GM19193 (cell line): Measurements from ENCODE around the gene MYNN.
A peak's percentile ranks its signal among the peaks of the same experiment; 100 is the strongest.

Source experiments
- POLR2A ChIP-seq: IDR thresholded peaks from 4 replicates; pipeline ENCODE4 v1.6.1; 2011; ENCODE audit not compliant: insufficient read depth, insufficient read length; ENCODE audit errors: extremely low read depth

MYNN gene

GRCh38 chr3:169811631-169812331 is 38.6 kb downstream of the MYNN start:
- no peak for TF ChIP-seq POLR2A

- TF ChIP-seq POLR2A, result peak; percentile 10
Measured at GRCh38 chr3:169812332-169813235, 39.4 kb downstream of the MYNN start, which contains the start of the genes LRRC34 and LRRIQ4. TSS of gene LRRC34 (minus strand) at chr3:169812904. CDS start at chr3:169812548, 356 bp downstream. TSS of gene LRRIQ4 (plus strand) at chr3:169812870. CDS start at chr3:169821922, 9,052 bp downstream.

GRCh38 chr3:169813278-169813677 is 40.1 kb downstream of the MYNN start:
- no peak for TF ChIP-seq POLR2A

GRCh38 chr3:169813757-169814517 is 40.7 kb downstream of the MYNN start:
- no peak for TF ChIP-seq POLR2A

- TF ChIP-seq POLR2A, result no peak
Measured at GRCh38 chr3:169815590-169816150, 42.5 kb downstream of the MYNN start.

GRCh38 chr3:169818316-169818715 is 45.1 kb downstream of the MYNN start:
- TF ChIP-seq POLR2A, result no peak

GRCh38 chr3:169822091-169822490 is 48.9 kb downstream of the MYNN start:
- no peak for TF ChIP-seq POLR2A

GRCh38 chr3:169822540-169822939 is 49.3 kb downstream of the MYNN start:
- no peak for TF ChIP-seq POLR2A

- TF ChIP-seq POLR2A, result no peak
Measured at GRCh38 chr3:169822983-169823382, 49.8 kb downstream of the MYNN start.

GRCh38 chr3:169825316-169825715 is 52.1 kb downstream of the MYNN start:
- TF ChIP-seq POLR2A, result no peak

- TF ChIP-seq POLR2A, result no peak
Measured at GRCh38 chr3:169827712-169828111, 54.5 kb downstream of the MYNN start.

- TF ChIP-seq POLR2A, result no peak
Measured at GRCh38 chr3:169835533-169835932, 62.3 kb downstream of the MYNN start.

GRCh38 chr3:169836078-169836941 is 63.1 kb downstream of the MYNN start:
- no peak for TF ChIP-seq POLR2A

- TF ChIP-seq POLR2A, result no peak
Measured at GRCh38 chr3:169836942-169837275, 63.7 kb downstream of the MYNN start.
